Ascending aorta (tissue), 2 donors: Measurements from ENCODE around the gene NSG1. TPM values are rescaled to one million over a fixed set of nuclear protein-coding genes. Genes with fewer than 3 reads are reported as not detected.

Experiments used
- DNase-seq, 2 donors: peaks; one replicate each; pipeline ENCODE4 v3.0.0-alpha.2; 2019; ENCODE audit warnings: low spot score in 2 of 2
- H3K27ac ChIP-seq, 2 donors: fragments of 200-600 bp; sonication (generic); one replicate each; pipeline ENCODE4 v1.5.1; 2016 to 2017; ENCODE audit warnings: mild to moderate bottlenecking in 1 of 2
- H3K27me3 ChIP-seq: fragments of 200-600 bp; sonication (generic); one replicate; pipeline ENCODE4 v1.5.1; 2017
- H3K36me3 ChIP-seq, 2 donors: fragments of 200-600 bp; sonication (generic); one replicate each; pipeline ENCODE4 v1.5.1; 2016
- H3K4me1 ChIP-seq, 2 donors: fragments of 200-600 bp; sonication (generic); one replicate each; pipeline ENCODE4 v1.5.1; 2016 to 2017; ENCODE audit warnings: mild to moderate bottlenecking in 1 of 2
- H3K4me3 ChIP-seq, 2 donors: fragments of 200-600 bp; sonication (generic); one replicate each; pipeline ENCODE4 v1.5.1; 2016 to 2017; ENCODE audit warnings: mild to moderate bottlenecking in 1 of 2
- H3K9me3 ChIP-seq, 2 donors: fragments of 200-600 bp; sonication (generic); one replicate each; pipeline ENCODE4 v1.5.1; 2016
- CTCF ChIP-seq, 3 experiments: fragments of 200-600 bp in 2 of 3; fragments of 450-650 bp in 1 of 3; sonication (generic) in 2 of 3; IDR thresholded peaks; one replicate each; pipeline ENCODE4 v1.5.1; 2016 to 2019; ENCODE audit warnings: antibody characterized with exemption in 3 of 3, mild to moderate bottlenecking in 1 of 3, moderate library complexity in 1 of 3
- intact Hi-C: fragments of 100-400 bp; cut with DNase I; formaldehyde crosslinking; loops from one replicate; pipeline ENCODE4 v1.15.1; 2023
- total RNA-seq: library from RNA; depleted of rRNA; stranded (reverse); fragments of >200 nt; gene quantifications from one replicate; pipeline ENCODE4 v1.1.0, GENCODE V29; 2016

NSG1 gene
- total RNA-seq, 1 donor from 2014 or later, result not detected

GRCh38 chr4:4364486-4365208 lies 22.3 kb upstream of the NSG1 start:
- Histone ChIP-seq H3K27me3 (no peaks in the 10 kb centered on the region), H3K27ac (no peak overlapping the region), H3K36me3 (no peaks in the 10 kb centered on the region), H3K4me3 (no peak overlapping the region), H3K9me3 (no peaks in the 10 kb centered on the region), H3K4me1 (no peaks in the 10 kb centered on the region)
- DNase-seq, result no peak
- TF ChIP-seq CTCF (IDR thresholded peaks at IDR 0.05), result no peak
- intact Hi-C loops, result no loop called here

GRCh38 chr4:4368809-4369580 lies 17.9 kb upstream of the NSG1 start:
- Histone ChIP-seq H3K9me3 (no peaks in the 10 kb centered on the region), H3K27me3 (no peaks in the 10 kb centered on the region), H3K4me3 (no peak overlapping the region), H3K27ac (no peak overlapping the region), H3K36me3 (no peaks in the 10 kb centered on the region), H3K4me1 (no peaks in the 10 kb centered on the region)
- no peak for TF ChIP-seq CTCF (IDR thresholded peaks at IDR 0.05)
- DNase-seq, result no peak
- intact Hi-C loops, result no loop called here

- Histone ChIP-seq H3K36me3 (no peaks in the 10 kb centered on the region), H3K4me3 (no peak overlapping the region), H3K27me3 (no peaks in the 10 kb centered on the region), H3K9me3 (no peaks in the 10 kb centered on the region), H3K27ac (no peak overlapping the region), H3K4me1 (no peaks in the 10 kb centered on the region)
- TF ChIP-seq CTCF (IDR thresholded peaks at IDR 0.05), result no peak
- intact Hi-C loops, result no loop called here
- DNase-seq, result no peak
These were observed 12.4 kb upstream of the NSG1 start for GRCh38 chr4:4374388-4375098.

GRCh38 chr4:4376074-4376473 lies 10.8 kb upstream of the NSG1 start:
- TF ChIP-seq CTCF (IDR thresholded peaks at IDR 0.05), result no peak
- no peak overlapping the region for H3K27ac ChIP-seq
- H3K4me1 ChIP-seq, result no peaks in the 10 kb centered on the region
- H3K27me3 ChIP-seq, result no peaks in the 10 kb centered on the region
- DNase-seq, result no peak
- no peaks in the 10 kb centered on the region for H3K36me3 ChIP-seq
- intact Hi-C loops, result no loop called here
- H3K4me3 ChIP-seq, result no peak overlapping the region
- no peaks in the 10 kb centered on the region for H3K9me3 ChIP-seq

GRCh38 chr4:4377191-4377590 lies 9.7 kb upstream of the NSG1 start:
- H3K36me3 ChIP-seq, result no peaks in the 10 kb centered on the region
- intact Hi-C loops, result no loop called here
- DNase-seq, result no peak

More at GRCh38 chr4:4377191-4377590, 9.7 kb upstream of the NSG1 start:
- no peak for TF ChIP-seq CTCF (IDR thresholded peaks at IDR 0.05)
- H3K9me3 ChIP-seq, result no peaks in the 10 kb centered on the region
- H3K27ac ChIP-seq, result no peak overlapping the region
- no peak overlapping the region for H3K4me3 ChIP-seq
- no peaks in the 10 kb centered on the region for H3K4me1 ChIP-seq
- H3K27me3 ChIP-seq, result no peaks in the 10 kb centered on the region
